Activated CD4-positive, alpha-beta T cell treated with anti-CD3 and anti-CD28 coated beads for 4 hours (primary cell): Measurements from ENCODE around the gene ZNF326.
A peak's percentile ranks its signal among the peaks of the same experiment; 100 is the strongest.

Source experiments
- DNase-seq, 2 donors: peaks; one replicate each; pipeline ENCODE4 v3.0.0-alpha.2; 2020

The ZNF326 gene

GRCh38 chr1:89994805-89995597 is at the start of gene ZNF326:
Gene ZNF326, plus strand, starts transcription at chr1:89995110. Its CDS starts 148 bp downstream, at chr1:89995258.
- peak; percentile 90 to 93 for DNase-seq

GRCh38 chr1:89945852-89946476 is 48.9 kb upstream of the ZNF326 start:
- no peak for DNase-seq

- DNase-seq, result no peak
Observed at GRCh38 chr1:89946532-89946931, 48.4 kb upstream of the ZNF326 start.

GRCh38 chr1:89948722-89949345 is 46.1 kb upstream of the ZNF326 start:
- DNase-seq, result no peak

- DNase-seq, result no peak
Observed at GRCh38 chr1:89949991-89950624, 44.8 kb upstream of the ZNF326 start.

GRCh38 chr1:89950703-89951102 is 44.2 kb upstream of the ZNF326 start:
- no peak for DNase-seq

GRCh38 chr1:89951766-89952604 is 42.9 kb upstream of the ZNF326 start:
- no peak for DNase-seq

GRCh38 chr1:89952605-89953130 is 42.2 kb upstream of the ZNF326 start:
- DNase-seq, result no peak

- peak; percentile 25 to 34 for DNase-seq
Observed at GRCh38 chr1:89953131-89953626, 41.7 kb upstream of the ZNF326 start.

GRCh38 chr1:89953929-89954328 is 41.0 kb upstream of the ZNF326 start:
- DNase-seq, result no peak

- no peak for DNase-seq
Observed at GRCh38 chr1:89954401-89954800, 40.5 kb upstream of the ZNF326 start.

GRCh38 chr1:89955311-89956205 is 39.4 kb upstream of the ZNF326 start:
- DNase-seq, result no peak

- DNase-seq, result no peak
Observed at GRCh38 chr1:89957107-89957506, 37.8 kb upstream of the ZNF326 start.

- no peak for DNase-seq
Observed at GRCh38 chr1:89958851-89959654, 35.9 kb upstream of the ZNF326 start.

GRCh38 chr1:89959719-89960118 is 35.2 kb upstream of the ZNF326 start:
- DNase-seq, result no peak

- no peak for DNase-seq
Observed at GRCh38 chr1:89962024-89962741, 32.7 kb upstream of the ZNF326 start.

- no peak for DNase-seq
Observed at GRCh38 chr1:89962742-89963075, 32.2 kb upstream of the ZNF326 start.

GRCh38 chr1:89965193-89965768 is 29.6 kb upstream of the ZNF326 start:
- DNase-seq, result no peak

- DNase-seq, result no peak
Observed at GRCh38 chr1:89966656-89967055, 28.3 kb upstream of the ZNF326 start.
